22Rv1 (cell line): ENCODE measurements around the gene IRF6.

ENCODE experiments used
- H3K27ac ChIP-seq: fragments of 450-650 bp; 2 replicates; pipeline ENCODE4 v1.5.1; 2017
- CTCF ChIP-seq: fragments of 450-650 bp; IDR thresholded peaks from 2 replicates; pipeline ENCODE4 v1.5.1; 2017; ENCODE audit warnings: mild to moderate bottlenecking
- ZFX ChIP-seq: fragments of 450-650 bp; IDR thresholded peaks from 2 replicates; pipeline ENCODE4 v1.6.1; 2017; ENCODE audit warnings: antibody characterized with exemption, borderline replicate concordance

IRF6 gene

GRCh38 chr1:209831615-209832014 lies 25.7 kb upstream of the IRF6 start:
- no peak overlapping the region for H3K27ac ChIP-seq
- TF ChIP-seq CTCF: no peak
- no peak for TF ChIP-seq ZFX

- no peak overlapping the region for H3K27ac ChIP-seq
- TF ChIP-seq ZFX (no peak), CTCF (no peak)
Measured at GRCh38 chr1:209830722-209831121, 24.8 kb upstream of the IRF6 start.

GRCh38 chr1:209829716-209830115 lies 23.8 kb upstream of the IRF6 start:
- H3K27ac ChIP-seq: no peak overlapping the region
- TF ChIP-seq CTCF: no peak
- TF ChIP-seq ZFX: no peak

GRCh38 chr1:209827384-209828262 lies 21.7 kb upstream of the IRF6 start, which contains the start of gene UTP25:
UTP25 (plus strand) TSS chr1:209827972; CDS start chr1:209828064, 92 bp downstream.
- peak within 1 kb of the TSS; percentile 74 for H3K27ac ChIP-seq
- no peak for TF ChIP-seq ZFX
- peak; percentile 91 for TF ChIP-seq CTCF

- TF ChIP-seq CTCF: no peak
- TF ChIP-seq ZFX: no peak
- H3K27ac ChIP-seq: no peak overlapping the region
Measured at GRCh38 chr1:209825591-209826434, 19.9 kb upstream of the IRF6 start.

- peak; percentile 98 for TF ChIP-seq CTCF
- no peak for TF ChIP-seq ZFX
Measured at GRCh38 chr1:209823143-209824041, 17.4 kb upstream of the IRF6 start.

More at GRCh38 chr1:209823143-209824041, 17.4 kb upstream of the IRF6 start:
- peak overlapping the region; percentile 57 for H3K27ac ChIP-seq
